ENCODE measurements around the gene ANO4. TPM values are rescaled to one million over a fixed set of nuclear protein-coding genes. Genes with fewer than 3 reads are reported as not detected.

The ANO4 gene
- total and polyA plus RNA-seq, 2 of the 8 experiments (the other 6 are each of a cell fraction or from before 2014, with no cell fraction given): 1.1 to 3.4 TPM

GRCh38 chr12:100797786-100798185, 3.2 kb downstream of the ANO4 start:
- no peak overlapping the region for H3K4ac ChIP-seq (replicated peaks; ENCODE audit: insufficient read length, low read depth, low read length)
- H3K23ac ChIP-seq (ENCODE audit: insufficient read length): no peak overlapping the region
- H2BK120ac ChIP-seq (replicated peaks; ENCODE audit: low read depth, low read length): no peak overlapping the region
- H3K27ac ChIP-seq (ENCODE audit: low read depth, low read length): no peak overlapping the region
- no peak overlapping the region for H4K91ac ChIP-seq (replicated peaks; ENCODE audit: insufficient read length, low read length)
- no peak overlapping the region for H4K5ac ChIP-seq (ENCODE audit: insufficient read length, low read depth, low read length)
- FAIRE-seq (no peak), DNase-seq (ENCODE audit: low read depth in 1 of 2, low spot score in 2 of 2) (no peak)
- no peak overlapping the region for H3K9ac ChIP-seq (replicated peaks in 1 of 4; ENCODE audit: extremely low read depth in 1 of 4, low read depth in 3 of 4, low read length in 3 of 4)
- ChIA-PET CTCF (ENCODE audit: partially characterized antibody) (interaction anchor here (1.4 kb wide), 1 partner anchor 30 kb away, joined by 4 read pairs; no protein-coding TSS in a partner anchor), POLR2A (ENCODE audit: partially characterized antibody) (no interaction called here)
- H2BK20ac ChIP-seq (ENCODE audit: low read length): no peak overlapping the region
- H3K79me1 ChIP-seq (ENCODE audit: low read depth, low read length): no peaks in the 10 kb centered on the region
- no peak overlapping the region for H2BK12ac ChIP-seq (ENCODE audit: low read depth, low read length)
- H3K23me2 ChIP-seq (ENCODE audit: low read depth, low read length): no peaks in the 10 kb centered on the region
- no peak overlapping the region for H3K56ac ChIP-seq (replicated peaks; ENCODE audit: insufficient read length, low read depth, low read length)
- H3K4me1 ChIP-seq (replicated peaks in 1 of 4; ENCODE audit: control insufficient read depth in 3 of 4, insufficient read depth in 4 of 4, low read length in 3 of 4): peaks cover 4 to 17% (median 12%) of the 10 kb centered on the region in 4 experiments
- H3K79me2 ChIP-seq (ENCODE audit: control insufficient read depth in 1 of 2, insufficient read depth in 2 of 2, low read length in 2 of 2): no peaks in the 10 kb centered on the region
- H3K36me3 ChIP-seq (ENCODE audit: control insufficient read depth in 2 of 4, insufficient read depth in 4 of 4, low read length in 3 of 4): no peaks in the 10 kb centered on the region
- H4K20me1 ChIP-seq (replicated peaks in 1 of 2; ENCODE audit: control insufficient read depth in 1 of 2, insufficient read depth in 2 of 2, low read length in 2 of 2): no peaks in the 10 kb centered on the region
- H3K14ac ChIP-seq (ENCODE audit: insufficient read length): no peak overlapping the region
- H3K18ac ChIP-seq (ENCODE audit: extremely low read depth, low read length): no peak overlapping the region
- peaks cover 0 to 4% (median 2%) of the 10 kb centered on the region in 4 experiments; a peak in 4 of 7 replicates for H3K27me3 ChIP-seq (replicated peaks in 1 of 4; ENCODE audit: control insufficient read depth in 3 of 4, extremely low read depth in 1 of 4, insufficient read depth in 3 of 4, low read length in 3 of 4)
- H2AFZ ChIP-seq (ENCODE audit: low read length): no peak overlapping the region
- no peak for TF ChIP-seq NRF1 (IDR thresholded peaks at IDR 0.05; ENCODE audit: low read depth, low read length)
- TF ChIP-seq BACH1 (IDR thresholded peaks at IDR 0.05; ENCODE audit: low read length): no peak
- TF ChIP-seq JUN (IDR thresholded peaks at IDR 0.05; ENCODE audit: low read depth, low read length): no peak
- TF ChIP-seq ASH2L (IDR thresholded peaks at IDR 0.05; ENCODE audit: low read length): no peak
- TF ChIP-seq TEAD4 (IDR thresholded peaks at IDR 0.05; ENCODE audit: low read depth, low read length): no peak
- no peak overlapping the region for H2BK5ac ChIP-seq (ENCODE audit: low read depth, low read length)
- no peak overlapping the region for H3K4me2 ChIP-seq (ENCODE audit: insufficient read depth in 1 of 2, low read depth in 2 of 2, low read length in 2 of 2)
- no peak overlapping the region for H2BK15ac ChIP-seq (ENCODE audit: low read length)
- no peaks in the 10 kb centered on the region for H3K9me3 ChIP-seq (ENCODE audit: insufficient read depth in 2 of 2, low read depth in 1 of 2, low read length in 1 of 2)
- no peak overlapping the region for H2AK5ac ChIP-seq (ENCODE audit: low read depth, low read length)
- H4K8ac ChIP-seq (ENCODE audit: extremely low read depth, insufficient read depth, low read length): no peak overlapping the region
- no peak overlapping the region for H3K4me3 ChIP-seq (ENCODE audit: extremely low read depth in 1 of 4, insufficient read depth in 2 of 4, low read depth in 3 of 4, low read length in 4 of 4)
